HepG2 (cell line): ENCODE results near the gene EBF3.

Experiments used
- ATF6 ChIP-seq: sonication (generic); formaldehyde crosslinking; conservative IDR thresholded peaks from 2 replicates; pipeline ENCODE4 v1.4.0; 2020; ENCODE audit warnings: missing genetic modification reagents
- CHD2 ChIP-seq: IDR thresholded peaks from 2 replicates; pipeline ENCODE4 v1.6.1; 2011; ENCODE audit warnings: low read depth, low read length, improper control_type of control experiment
- ETV6 ChIP-seq: sonication (generic); formaldehyde crosslinking; conservative IDR thresholded peaks from 2 replicates; pipeline ENCODE4 v1.4.0; 2020; ENCODE audit warnings: missing genetic modification reagents
- KAT8 ChIP-seq: IDR thresholded peaks from 2 replicates; pipeline ENCODE4 v1.6.1; 2016; ENCODE audit warnings: missing genetic modification reagents, missing compliant biosample characterization
- NFRKB ChIP-seq: fragments of 450-650 bp; IDR thresholded peaks from 2 replicates; pipeline ENCODE4 v1.6.1; 2017
- RNF2 ChIP-seq: fragments of 450-650 bp; conservative IDR thresholded peaks from 2 replicates; pipeline ENCODE4 v1.6.1; 2016; ENCODE audit warnings: low read depth
- RORA ChIP-seq: sonication (generic); formaldehyde crosslinking; IDR thresholded peaks from 2 replicates; pipeline ENCODE4 v1.5.0; 2020; ENCODE audit warnings: mild to moderate bottlenecking, missing genetic modification reagents, moderate library complexity
- ZBTB34 ChIP-seq: sonication (generic); formaldehyde crosslinking; IDR thresholded peaks from 2 replicates; pipeline ENCODE4 v1.8.0; 2022; ENCODE audit warnings: mild to moderate bottlenecking, missing genetic modification reagents
- ZNF296 ChIP-seq: sonication (generic); formaldehyde crosslinking; conservative IDR thresholded peaks from 2 replicates; pipeline ENCODE4 v1.5.0; 2020; ENCODE audit warnings: mild to moderate bottlenecking, missing genetic modification reagents
- ZNF747 ChIP-seq: sonication (generic); formaldehyde crosslinking; IDR thresholded peaks from 2 replicates; pipeline ENCODE4 v1.8.1; 2023; ENCODE audit warnings: missing genetic modification reagents, mild to moderate bottlenecking, borderline replicate concordance
- TF ChIP-seq, protein P1 (sequence below): sonication (generic); formaldehyde crosslinking; IDR thresholded peaks from 2 replicates; pipeline ENCODE4 v1.4.0; 2020; ENCODE audit warnings: missing genetic modification reagents

DNA sequence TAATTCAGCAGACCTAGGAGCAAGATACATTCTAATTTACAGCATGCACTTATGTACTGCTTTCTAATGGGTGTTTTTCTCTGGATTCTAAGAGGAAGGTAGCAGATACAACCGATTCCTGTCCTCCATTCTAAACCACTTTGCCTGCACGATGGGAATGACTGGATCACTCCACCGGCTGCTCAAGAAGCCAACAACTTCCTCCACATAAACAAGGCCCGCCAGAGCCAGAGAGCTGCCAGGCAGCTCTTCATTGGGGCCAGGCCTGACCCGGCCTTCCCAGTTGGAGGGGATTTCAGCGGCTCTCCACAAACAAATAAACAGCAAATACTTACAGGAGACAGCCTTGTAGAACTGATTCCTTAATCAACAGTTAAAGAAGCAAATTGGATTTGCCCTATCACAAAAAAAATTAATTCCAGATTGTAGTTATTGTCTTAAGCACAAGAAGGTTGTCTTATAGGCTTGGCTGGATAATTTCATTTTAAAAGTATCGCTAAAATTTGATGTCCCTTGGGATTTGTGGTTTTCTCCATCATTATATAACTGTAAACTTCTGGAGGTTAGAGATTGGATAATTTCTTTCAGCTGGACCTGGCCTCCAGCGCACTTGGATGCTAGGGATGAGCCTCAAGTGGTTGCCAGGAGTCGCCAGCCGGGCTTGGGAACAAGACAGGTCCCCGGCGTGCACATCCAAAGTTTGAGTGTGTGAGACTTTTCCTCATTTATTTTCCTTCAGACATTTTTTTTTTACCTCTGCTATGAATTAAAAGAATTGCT lies 20.9 kb downstream of the EBF3 start:
- TF ChIP-seq, protein P1, sequence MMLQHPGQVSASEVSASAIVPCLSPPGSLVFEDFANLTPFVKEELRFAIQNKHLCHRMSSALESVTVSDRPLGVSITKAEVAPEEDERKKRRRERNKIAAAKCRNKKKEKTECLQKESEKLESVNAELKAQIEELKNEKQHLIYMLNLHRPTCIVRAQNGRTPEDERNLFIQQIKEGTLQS (CRISPR knock-in tag) = no peak
- TF ChIP-seq ETV6 (CRISPR knock-in tag) = no peak
- TF ChIP-seq NFRKB = no peak
- no peak for TF ChIP-seq KAT8 (CRISPR knock-in tag)
- no peak for TF ChIP-seq RORA (CRISPR knock-in tag)
- TF ChIP-seq ATF6 (CRISPR knock-in tag) = no peak
- TF ChIP-seq RNF2 = no peak
- no peak for TF ChIP-seq ZBTB34
- no peak for TF ChIP-seq ZNF747 (CRISPR knock-in tag)
- TF ChIP-seq CHD2 = no peak
- TF ChIP-seq ZNF296 (CRISPR knock-in tag) = no peak
